ENCODE data around the gene TSSK3. TPM values are rescaled to one million over a fixed set of nuclear protein-coding genes. Genes with fewer than 3 reads are reported as not detected.

Gene TSSK3
- total RNA-seq, 1 experiment from 2014 or later: 4.3 TPM

DNA sequence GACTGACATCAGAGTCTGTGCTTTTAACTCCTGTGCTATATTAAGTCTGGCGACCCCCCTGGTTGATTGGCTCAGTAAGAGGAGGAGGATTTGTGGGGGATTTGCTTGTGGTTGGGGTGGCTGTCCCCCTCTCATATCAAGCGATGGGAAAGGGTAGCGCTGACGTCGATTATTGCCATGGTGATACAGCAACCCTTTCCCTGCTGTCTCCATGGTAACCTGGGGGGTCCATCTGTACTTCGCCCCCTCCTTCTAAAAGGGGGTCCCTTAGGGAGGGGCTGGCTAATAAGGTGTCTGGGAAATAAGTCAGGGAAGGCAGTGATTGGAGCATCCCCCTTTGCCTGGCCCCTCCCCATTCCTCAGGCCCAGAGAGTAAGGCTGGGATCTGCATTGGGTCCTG lies 4.7 kb upstream of the TSSK3 start:
- DNase-seq (ENCODE audit: low spot score): no peak
- ChIA-PET CTCF (no interaction called here), POLR2A (ENCODE audit: low non-redundant PET) (no interaction called here)
- Histone ChIP-seq H3K9me3 (ENCODE audit: low read depth, low read length, poor library complexity, severe bottlenecking) (no peaks in the 10 kb centered on the region), H3K36me3 (ENCODE audit: insufficient read depth, low read length, poor library complexity, severe bottlenecking) (no peaks in the 10 kb centered on the region), H3K27me3 (replicated peaks; ENCODE audit: insufficient read depth, low read depth, low read length, poor library complexity) (no peaks in the 10 kb centered on the region), H3K27ac (ENCODE audit: low read depth, low read length, poor library complexity, severe bottlenecking) (no peak overlapping the region), H3K4me1 (ENCODE audit: insufficient read depth, low read length, poor library complexity, severe bottlenecking) (peaks cover 8% of the 10 kb centered on the region), H3K4me3 (ENCODE audit: low read depth, low read length, poor library complexity, severe bottlenecking) (no peak overlapping the region)
- intact Hi-C loops (cut with micrococcal nuclease; ENCODE audit: unreplicated experiment): no loop called here
- no TSS peak for BruUV-seq (replicated peaks)
- TF ChIP-seq EZH2 (IDR thresholded peaks at IDR 0.05; ENCODE audit: borderline replicate concordance, low read depth, low read length, poor library complexity, severe bottlenecking): no peak
- TF ChIP-seq, protein P1, sequence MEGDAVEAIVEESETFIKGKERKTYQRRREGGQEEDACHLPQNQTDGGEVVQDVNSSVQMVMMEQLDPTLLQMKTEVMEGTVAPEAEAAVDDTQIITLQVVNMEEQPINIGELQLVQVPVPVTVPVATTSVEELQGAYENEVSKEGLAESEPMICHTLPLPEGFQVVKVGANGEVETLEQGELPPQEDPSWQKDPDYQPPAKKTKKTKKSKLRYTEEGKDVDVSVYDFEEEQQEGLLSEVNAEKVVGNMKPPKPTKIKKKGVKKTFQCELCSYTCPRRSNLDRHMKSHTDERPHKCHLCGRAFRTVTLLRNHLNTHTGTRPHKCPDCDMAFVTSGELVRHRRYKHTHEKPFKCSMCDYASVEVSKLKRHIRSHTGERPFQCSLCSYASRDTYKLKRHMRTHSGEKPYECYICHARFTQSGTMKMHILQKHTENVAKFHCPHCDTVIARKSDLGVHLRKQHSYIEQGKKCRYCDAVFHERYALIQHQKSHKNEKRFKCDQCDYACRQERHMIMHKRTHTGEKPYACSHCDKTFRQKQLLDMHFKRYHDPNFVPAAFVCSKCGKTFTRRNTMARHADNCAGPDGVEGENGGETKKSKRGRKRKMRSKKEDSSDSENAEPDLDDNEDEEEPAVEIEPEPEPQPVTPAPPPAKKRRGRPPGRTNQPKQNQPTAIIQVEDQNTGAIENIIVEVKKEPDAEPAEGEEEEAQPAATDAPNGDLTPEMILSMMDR (conservative IDR thresholded peaks at IDR 0.05; ENCODE audit: low read depth, low read length): no peak

GRCh38 chr1:32358435-32358834 lies 3.9 kb upstream of the TSSK3 start:
- Histone ChIP-seq H3K4me3 (ENCODE audit: low read depth, low read length, poor library complexity, severe bottlenecking) (no peak overlapping the region), H3K36me3 (ENCODE audit: insufficient read depth, low read length, poor library complexity, severe bottlenecking) (peaks cover 3% of the 10 kb centered on the region), H3K27ac (ENCODE audit: low read depth, low read length, poor library complexity, severe bottlenecking) (no peak overlapping the region), H3K4me1 (ENCODE audit: insufficient read depth, low read length, poor library complexity, severe bottlenecking) (peaks cover 9% of the 10 kb centered on the region), H3K27me3 (replicated peaks; ENCODE audit: insufficient read depth, low read depth, low read length, poor library complexity) (no peaks in the 10 kb centered on the region), H3K9me3 (ENCODE audit: low read depth, low read length, poor library complexity, severe bottlenecking) (no peaks in the 10 kb centered on the region)
- TF ChIP-seq, protein P1 (conservative IDR thresholded peaks at IDR 0.05; ENCODE audit: low read depth, low read length): no peak
- no peak for TF ChIP-seq EZH2 (IDR thresholded peaks at IDR 0.05; ENCODE audit: borderline replicate concordance, low read depth, low read length, poor library complexity, severe bottlenecking)
- ChIA-PET POLR2A (ENCODE audit: low non-redundant PET) (interaction anchor here (0.7 kb wide), 1 partner anchor 19 kb away, joined by 6 read pairs; no protein-coding TSS in a partner anchor), CTCF (no interaction called here)
- DNase-seq (ENCODE audit: low spot score): no peak
- intact Hi-C loops (cut with micrococcal nuclease; ENCODE audit: unreplicated experiment): no loop called here
- BruUV-seq (replicated peaks): no TSS peak

GRCh38 chr1:32361308-32361673 lies 1.0 kb upstream of the TSSK3 start:
- Histone ChIP-seq H3K4me1 (ENCODE audit: insufficient read depth, low read length, poor library complexity, severe bottlenecking) (peaks cover 9% of the 10 kb centered on the region), H3K27ac (ENCODE audit: low read depth, low read length, poor library complexity, severe bottlenecking) (no peak overlapping the region), H3K9me3 (ENCODE audit: low read depth, low read length, poor library complexity, severe bottlenecking) (no peaks in the 10 kb centered on the region), H3K36me3 (ENCODE audit: insufficient read depth, low read length, poor library complexity, severe bottlenecking) (peaks cover 10% of the 10 kb centered on the region), H3K4me3 (ENCODE audit: low read depth, low read length, poor library complexity, severe bottlenecking) (peak overlapping the region; percentile 49), H3K27me3 (replicated peaks; ENCODE audit: insufficient read depth, low read depth, low read length, poor library complexity) (no peaks in the 10 kb centered on the region)
- no peak for DNase-seq (ENCODE audit: low spot score)
- ChIA-PET CTCF (no interaction called here), POLR2A (ENCODE audit: low non-redundant PET) (no interaction called here)
- no peak for TF ChIP-seq EZH2 (IDR thresholded peaks at IDR 0.05; ENCODE audit: borderline replicate concordance, low read depth, low read length, poor library complexity, severe bottlenecking)
- TF ChIP-seq, protein P1 (conservative IDR thresholded peaks at IDR 0.05; ENCODE audit: low read depth, low read length): no peak
- BruUV-seq (replicated peaks): no TSS peak
- intact Hi-C loops (cut with micrococcal nuclease; ENCODE audit: unreplicated experiment): no loop called here
